HEK293 (cell line): ENCODE results near the gene ENAM.

Source experiments
- CTCF ChIA-PET: fragments of 350-600 bp; formaldehyde crosslinking; extraction: SDS; loops from one replicate; lab custom pipeline; 2021; ENCODE audit warnings: antibody characterized with exemption; lab: Yijun Ruan, JAX
- POLR2A ChIA-PET: fragments of 300-600 bp; formaldehyde crosslinking; extraction: SDS; loops from one replicate; lab custom pipeline; 2020; ENCODE audit warnings: antibody characterized with exemption, inconsistent platforms; lab: Yijun Ruan, JAX
- H3K27ac ChIP-seq: fragments of 200-500 bp; sonication (Bioruptor generic); 2 replicates; pipeline ENCODE4 v1.5.1; 2014; ENCODE audit warnings: low read depth, low read length, control low read depth, inconsistent platforms; ENCODE audit errors: extremely low read depth
- H3K36me3 ChIP-seq, 2 experiments: fragments of 200-500 bp in 1 of 2; sonication (Bioruptor generic) in 1 of 2; 1 replicate in 1 of 2; 2 replicates in 1 of 2; pipeline ENCODE4 v1.5.1; 2014 to 2017; ENCODE audit warnings: inconsistent platforms in 2 of 2, low read length in 2 of 2; ENCODE audit not compliant: control insufficient read depth in 2 of 2, insufficient read depth in 1 of 2
- H3K4me1 ChIP-seq: fragments of 200-500 bp; sonication (Bioruptor generic); 2 replicates; pipeline ENCODE4 v1.5.1; 2014; ENCODE audit warnings: mild to moderate bottlenecking, low read length, inconsistent platforms; ENCODE audit not compliant: control insufficient read depth, insufficient read depth
- H3K4me3 ChIP-seq: 2 replicates; pipeline ENCODE4 v1.5.1; 2011; ENCODE audit warnings: low read depth, mild to moderate bottlenecking, control low read depth, low read length, moderate library complexity
- H3K9me3 ChIP-seq: fragments of 200-500 bp; sonication (Bioruptor generic); 2 replicates; pipeline ENCODE4 v1.5.1; 2014; ENCODE audit warnings: low read depth, low read length, inconsistent platforms; ENCODE audit not compliant: control insufficient read depth, insufficient read depth
- GFI1B ChIP-seq: fragments of 450-650 bp; formaldehyde crosslinking; IDR thresholded peaks from 2 replicates; pipeline ENCODE4 v1.5.1; 2016; ENCODE audit warnings: missing biosample characterization, missing genetic modification characterization
- GLIS2 ChIP-seq: fragments of 450-650 bp; formaldehyde crosslinking; IDR thresholded peaks from 2 replicates; pipeline ENCODE4 v1.5.1; 2016; ENCODE audit warnings: missing biosample characterization, missing genetic modification characterization
- KLF8 ChIP-seq: fragments of 450-650 bp; formaldehyde crosslinking; IDR thresholded peaks from 2 replicates; pipeline ENCODE4 v1.5.1; 2016; ENCODE audit warnings: missing biosample characterization, missing genetic modification characterization
- MEIS1 ChIP-seq: sonication (generic); formaldehyde crosslinking; IDR thresholded peaks from 2 replicates; pipeline ENCODE4 v1.8.1; 2022; ENCODE audit warnings: missing genetic modification reagents, mild to moderate bottlenecking, borderline replicate concordance
- OSR2 ChIP-seq: fragments of 450-650 bp; formaldehyde crosslinking; IDR thresholded peaks from 2 replicates; pipeline ENCODE4 v1.5.1; 2016; ENCODE audit warnings: missing biosample characterization, missing genetic modification characterization
- OVOL3 ChIP-seq: fragments of 450-650 bp; formaldehyde crosslinking; IDR thresholded peaks from 2 replicates; pipeline ENCODE4 v1.5.1; 2016; ENCODE audit warnings: missing biosample characterization, missing genetic modification characterization
- SALL2 ChIP-seq: fragments of 450-650 bp; formaldehyde crosslinking; IDR thresholded peaks from 2 replicates; pipeline ENCODE4 v1.5.0; 2017; ENCODE audit warnings: missing biosample characterization, mild to moderate bottlenecking, missing genetic modification characterization, borderline replicate concordance
- ZNF175 ChIP-seq: fragments of 450-650 bp; formaldehyde crosslinking; IDR thresholded peaks from 2 replicates; pipeline ENCODE4 v1.5.1; 2016; ENCODE audit warnings: missing biosample characterization, missing genetic modification characterization
- ZNF266 ChIP-seq: fragments of 450-650 bp; formaldehyde crosslinking; IDR thresholded peaks from 2 replicates; pipeline ENCODE4 v1.5.1; 2016; ENCODE audit warnings: missing biosample characterization, missing genetic modification characterization, low read depth
- ZNF274 ChIP-seq, 2 experiments: fragments of 200-500 bp in 1 of 2; fragments of 450-650 bp in 1 of 2; sonication (Bioruptor generic) in 1 of 2; formaldehyde crosslinking in 1 of 2; IDR thresholded peaks; 2 replicates each; pipeline versions ENCODE4 v1.5.1 to v1.6.1; 2014 to 2016; ENCODE audit warnings: borderline replicate concordance in 1 of 2, inconsistent platforms in 1 of 2, low read length in 1 of 2, missing biosample characterization in 1 of 2, missing genetic modification characterization in 1 of 2
- ZNF426 ChIP-seq: fragments of 450-650 bp; formaldehyde crosslinking; IDR thresholded peaks from 2 replicates; pipeline ENCODE4 v1.5.1; 2017; ENCODE audit warnings: missing biosample characterization, missing genetic modification characterization, mild to moderate bottlenecking, inconsistent platforms, moderate library complexity
- ZNF530 ChIP-seq: fragments of 450-650 bp; formaldehyde crosslinking; IDR thresholded peaks from 2 replicates; pipeline ENCODE4 v1.5.1; 2016; ENCODE audit warnings: low read depth, missing biosample characterization, missing genetic modification characterization
- ZNF610 ChIP-seq: fragments of 450-650 bp; formaldehyde crosslinking; IDR thresholded peaks from 2 replicates; pipeline ENCODE4 v1.5.1; 2016; ENCODE audit warnings: missing biosample characterization, missing genetic modification characterization, borderline replicate concordance
- ZNF658 ChIP-seq: fragments of 450-650 bp; formaldehyde crosslinking; IDR thresholded peaks from 2 replicates; pipeline ENCODE4; 2016; ENCODE audit warnings: missing biosample characterization, missing genetic modification characterization
- ZNF660 ChIP-seq: fragments of 450-650 bp; IDR thresholded peaks from 2 replicates; pipeline ENCODE4 v1.5.1; 2018; ENCODE audit warnings: missing biosample characterization, mild to moderate bottlenecking, missing genetic modification characterization
- ZNF677 ChIP-seq: fragments of 450-650 bp; IDR thresholded peaks from 2 replicates; pipeline ENCODE4 v1.5.0; 2018; ENCODE audit warnings: missing biosample characterization, mild to moderate bottlenecking, missing genetic modification characterization, moderate library complexity
- ZNF76 ChIP-seq: fragments of 450-650 bp; formaldehyde crosslinking; IDR thresholded peaks from 2 replicates; pipeline ENCODE4; 2016; ENCODE audit warnings: low read depth, missing biosample characterization, missing genetic modification characterization, borderline replicate concordance
- ZSCAN23 ChIP-seq: fragments of 450-650 bp; formaldehyde crosslinking; IDR thresholded peaks from 2 replicates; pipeline ENCODE4 v1.5.1; 2016; ENCODE audit warnings: missing biosample characterization, missing genetic modification characterization
- TF ChIP-seq, protein P1 (sequence below): fragments of 450-650 bp; formaldehyde crosslinking; IDR thresholded peaks from 2 replicates; pipeline ENCODE4 v1.5.1; 2017; ENCODE audit warnings: missing biosample characterization, missing genetic modification characterization
- TF ChIP-seq, protein P2 (sequence below): fragments of 450-650 bp; formaldehyde crosslinking; IDR thresholded peaks from 2 replicates; pipeline ENCODE4 v1.5.1; 2016; ENCODE audit warnings: missing biosample characterization, missing genetic modification characterization
- TF ChIP-seq, protein P3 (sequence below): fragments of 450-650 bp; formaldehyde crosslinking; IDR thresholded peaks from 2 replicates; pipeline ENCODE4 v1.5.1; 2016; ENCODE audit warnings: missing biosample characterization, missing genetic modification characterization
- TF ChIP-seq, protein P4 (sequence below): fragments of 450-650 bp; formaldehyde crosslinking; IDR thresholded peaks from 2 replicates; pipeline ENCODE4 v1.5.1; 2016; ENCODE audit warnings: missing biosample characterization, missing genetic modification characterization

Gene ENAM

DNA sequence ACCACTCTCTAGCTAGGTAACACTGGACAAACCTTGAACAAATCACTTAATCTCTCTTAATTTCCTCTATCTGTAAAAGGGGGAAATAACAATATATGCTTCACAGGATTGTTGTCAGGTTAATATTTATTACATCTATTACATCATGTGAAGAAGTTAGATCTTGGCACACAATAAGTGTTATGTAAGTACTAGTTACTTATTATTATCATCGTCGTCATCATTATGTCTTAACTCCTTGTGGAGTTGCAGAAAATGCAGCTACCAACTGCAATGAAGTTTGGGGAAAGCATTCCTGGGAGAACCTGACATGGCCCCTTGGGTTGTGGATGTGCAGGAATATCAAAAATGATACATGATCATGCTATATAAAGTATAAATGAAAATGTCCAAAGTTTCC lies 42.5 kb downstream of the ENAM start (continued):
- TF ChIP-seq ZSCAN23 (tag by site-specific recombination) (no peak), ZNF610 (tag by site-specific recombination) (no peak), SALL2 (tag by site-specific recombination) (no peak)
- TF ChIP-seq, protein P1, sequence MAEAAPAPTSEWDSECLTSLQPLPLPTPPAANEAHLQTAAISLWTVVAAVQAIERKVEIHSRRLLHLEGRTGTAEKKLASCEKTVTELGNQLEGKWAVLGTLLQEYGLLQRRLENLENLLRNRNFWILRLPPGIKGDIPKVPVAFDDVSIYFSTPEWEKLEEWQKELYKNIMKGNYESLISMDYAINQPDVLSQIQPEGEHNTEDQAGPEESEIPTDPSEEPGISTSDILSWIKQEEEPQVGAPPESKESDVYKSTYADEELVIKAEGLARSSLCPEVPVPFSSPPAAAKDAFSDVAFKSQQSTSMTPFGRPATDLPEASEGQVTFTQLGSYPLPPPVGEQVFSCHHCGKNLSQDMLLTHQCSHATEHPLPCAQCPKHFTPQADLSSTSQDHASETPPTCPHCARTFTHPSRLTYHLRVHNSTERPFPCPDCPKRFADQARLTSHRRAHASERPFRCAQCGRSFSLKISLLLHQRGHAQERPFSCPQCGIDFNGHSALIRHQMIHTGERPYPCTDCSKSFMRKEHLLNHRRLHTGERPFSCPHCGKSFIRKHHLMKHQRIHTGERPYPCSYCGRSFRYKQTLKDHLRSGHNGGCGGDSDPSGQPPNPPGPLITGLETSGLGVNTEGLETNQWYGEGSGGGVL (tag by site-specific recombination): no peak
- TF ChIP-seq, all 188 proteins: peak for 0

DNA sequence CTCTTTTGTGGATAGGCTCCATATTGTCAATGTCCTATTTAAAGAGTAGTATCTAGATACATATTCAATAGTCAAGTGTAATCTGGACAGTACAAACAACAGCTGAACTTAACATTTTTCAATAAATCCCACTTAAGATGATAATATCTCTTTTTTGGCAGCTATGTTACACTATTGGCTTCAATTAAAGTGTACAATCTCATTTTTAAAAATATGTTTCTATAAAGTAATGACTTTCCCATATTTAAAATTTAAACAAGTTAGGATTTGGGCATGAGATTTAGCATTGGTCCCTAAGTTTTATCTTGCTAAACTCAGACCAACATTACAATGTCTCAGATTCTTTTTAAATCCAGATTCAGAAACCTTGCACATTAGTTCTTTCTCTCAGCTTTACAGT lies 45.6 kb downstream of the ENAM start:
- no peaks in the 10 kb centered on the region for H3K9me3 ChIP-seq
- H3K4me3 ChIP-seq: no peak overlapping the region
- no peaks in the 10 kb centered on the region for H3K36me3 ChIP-seq
- ChIA-PET POLR2A (no interaction called here), CTCF (no interaction called here)
- no peak for TF ChIP-seq ZNF658
- H3K27ac ChIP-seq: no peak overlapping the region
- no peaks in the 10 kb centered on the region for H3K4me1 ChIP-seq

DNA sequence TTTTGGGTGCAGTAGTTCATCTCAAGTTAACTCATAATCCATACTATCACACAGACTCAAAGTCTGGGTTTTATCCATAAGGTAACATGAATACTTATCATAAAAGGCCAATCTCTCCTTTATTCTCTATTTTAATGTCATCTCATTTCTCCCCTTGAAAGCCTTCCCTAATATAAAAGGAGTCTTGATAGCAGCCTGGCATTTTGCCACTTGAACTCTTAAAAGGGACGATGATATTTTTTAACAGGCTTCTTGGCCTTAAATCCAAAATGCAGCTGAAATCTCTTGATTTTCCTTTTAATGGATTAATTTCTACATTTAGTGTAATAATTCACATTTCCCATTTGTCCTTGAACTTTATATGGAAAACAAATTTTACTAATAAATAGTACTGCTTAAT lies 46.2 kb downstream of the ENAM start:
- TF ChIP-seq MEIS1 (no peak), KLF8 (tag by site-specific recombination) (no peak), ZNF677 (no peak), ZNF76 (tag by site-specific recombination) (no peak)
- TF ChIP-seq, protein P2, sequence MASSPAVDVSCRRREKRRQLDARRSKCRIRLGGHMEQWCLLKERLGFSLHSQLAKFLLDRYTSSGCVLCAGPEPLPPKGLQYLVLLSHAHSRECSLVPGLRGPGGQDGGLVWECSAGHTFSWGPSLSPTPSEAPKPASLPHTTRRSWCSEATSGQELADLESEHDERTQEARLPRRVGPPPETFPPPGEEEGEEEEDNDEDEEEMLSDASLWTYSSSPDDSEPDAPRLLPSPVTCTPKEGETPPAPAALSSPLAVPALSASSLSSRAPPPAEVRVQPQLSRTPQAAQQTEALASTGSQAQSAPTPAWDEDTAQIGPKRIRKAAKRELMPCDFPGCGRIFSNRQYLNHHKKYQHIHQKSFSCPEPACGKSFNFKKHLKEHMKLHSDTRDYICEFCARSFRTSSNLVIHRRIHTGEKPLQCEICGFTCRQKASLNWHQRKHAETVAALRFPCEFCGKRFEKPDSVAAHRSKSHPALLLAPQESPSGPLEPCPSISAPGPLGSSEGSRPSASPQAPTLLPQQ (tag by site-specific recombination): peak; percentile 43; the same call in 1 of the 2 replicates
- TF ChIP-seq, all 188 proteins: peak for 1
- POLR2A ChIA-PET: no interaction called here
- CTCF ChIA-PET: no interaction called here
- Histone ChIP-seq H3K4me1 (no peaks in the 10 kb centered on the region), H3K4me3 (no peak overlapping the region), H3K9me3 (no peaks in the 10 kb centered on the region), H3K27ac (no peak overlapping the region), H3K36me3 (no peaks in the 10 kb centered on the region)

DNA sequence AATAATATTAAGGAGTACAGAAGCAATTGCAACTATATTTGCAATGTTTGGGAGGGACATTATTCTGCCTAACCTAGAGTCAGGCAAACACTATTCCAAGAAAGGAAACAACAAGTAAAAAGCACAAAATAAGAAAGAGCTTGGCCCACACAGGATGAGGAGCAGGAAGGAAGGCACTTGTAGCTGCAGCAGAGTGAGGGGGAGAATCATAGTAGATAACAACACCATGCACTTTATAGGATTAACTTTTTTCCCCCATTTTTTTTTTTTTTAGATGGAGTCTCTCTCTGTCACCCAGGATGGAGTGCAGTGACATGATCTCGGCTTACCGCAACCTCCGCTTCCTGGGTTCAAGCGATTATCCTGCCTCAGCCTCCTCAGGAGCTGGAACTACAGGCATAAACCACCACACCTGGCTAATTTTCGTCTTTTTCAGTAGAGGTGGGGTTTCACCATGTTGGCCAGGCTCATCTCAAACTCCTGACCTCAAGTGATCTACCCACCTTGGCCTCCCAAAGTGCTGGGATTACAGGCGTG lies 48.1 kb downstream of the ENAM start:
- H3K4me3 ChIP-seq: no peak overlapping the region
- H3K9me3 ChIP-seq: no peaks in the 10 kb centered on the region
- no peaks in the 10 kb centered on the region for H3K36me3 ChIP-seq
- ChIA-PET CTCF (no interaction called here), POLR2A (interaction anchor here (0.6 kb wide), 1 partner anchor 600 kb away, joined by 3 read pairs; no protein-coding TSS in a partner anchor)
- H3K4me1 ChIP-seq: no peaks in the 10 kb centered on the region
- H3K27ac ChIP-seq: no peak overlapping the region
- TF ChIP-seq ZNF530 (tag by site-specific recombination): no peak
- TF ChIP-seq, protein P3, sequence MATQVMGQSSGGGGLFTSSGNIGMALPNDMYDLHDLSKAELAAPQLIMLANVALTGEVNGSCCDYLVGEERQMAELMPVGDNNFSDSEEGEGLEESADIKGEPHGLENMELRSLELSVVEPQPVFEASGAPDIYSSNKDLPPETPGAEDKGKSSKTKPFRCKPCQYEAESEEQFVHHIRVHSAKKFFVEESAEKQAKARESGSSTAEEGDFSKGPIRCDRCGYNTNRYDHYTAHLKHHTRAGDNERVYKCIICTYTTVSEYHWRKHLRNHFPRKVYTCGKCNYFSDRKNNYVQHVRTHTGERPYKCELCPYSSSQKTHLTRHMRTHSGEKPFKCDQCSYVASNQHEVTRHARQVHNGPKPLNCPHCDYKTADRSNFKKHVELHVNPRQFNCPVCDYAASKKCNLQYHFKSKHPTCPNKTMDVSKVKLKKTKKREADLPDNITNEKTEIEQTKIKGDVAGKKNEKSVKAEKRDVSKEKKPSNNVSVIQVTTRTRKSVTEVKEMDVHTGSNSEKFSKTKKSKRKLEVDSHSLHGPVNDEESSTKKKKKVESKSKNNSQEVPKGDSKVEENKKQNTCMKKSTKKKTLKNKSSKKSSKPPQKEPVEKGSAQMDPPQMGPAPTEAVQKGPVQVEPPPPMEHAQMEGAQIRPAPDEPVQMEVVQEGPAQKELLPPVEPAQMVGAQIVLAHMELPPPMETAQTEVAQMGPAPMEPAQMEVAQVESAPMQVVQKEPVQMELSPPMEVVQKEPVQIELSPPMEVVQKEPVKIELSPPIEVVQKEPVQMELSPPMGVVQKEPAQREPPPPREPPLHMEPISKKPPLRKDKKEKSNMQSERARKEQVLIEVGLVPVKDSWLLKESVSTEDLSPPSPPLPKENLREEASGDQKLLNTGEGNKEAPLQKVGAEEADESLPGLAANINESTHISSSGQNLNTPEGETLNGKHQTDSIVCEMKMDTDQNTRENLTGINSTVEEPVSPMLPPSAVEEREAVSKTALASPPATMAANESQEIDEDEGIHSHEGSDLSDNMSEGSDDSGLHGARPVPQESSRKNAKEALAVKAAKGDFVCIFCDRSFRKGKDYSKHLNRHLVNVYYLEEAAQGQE (tag by site-specific recombination): no peak
- no peak for TF ChIP-seq GFI1B (tag by site-specific recombination)
- TF ChIP-seq KLF8 (tag by site-specific recombination): no peak
- TF ChIP-seq GLIS2 (tag by site-specific recombination): no peak
- TF ChIP-seq OSR2 (tag by site-specific recombination): no peak
- no peak for TF ChIP-seq ZNF660 (tag by site-specific recombination)
- TF ChIP-seq, protein P4, sequence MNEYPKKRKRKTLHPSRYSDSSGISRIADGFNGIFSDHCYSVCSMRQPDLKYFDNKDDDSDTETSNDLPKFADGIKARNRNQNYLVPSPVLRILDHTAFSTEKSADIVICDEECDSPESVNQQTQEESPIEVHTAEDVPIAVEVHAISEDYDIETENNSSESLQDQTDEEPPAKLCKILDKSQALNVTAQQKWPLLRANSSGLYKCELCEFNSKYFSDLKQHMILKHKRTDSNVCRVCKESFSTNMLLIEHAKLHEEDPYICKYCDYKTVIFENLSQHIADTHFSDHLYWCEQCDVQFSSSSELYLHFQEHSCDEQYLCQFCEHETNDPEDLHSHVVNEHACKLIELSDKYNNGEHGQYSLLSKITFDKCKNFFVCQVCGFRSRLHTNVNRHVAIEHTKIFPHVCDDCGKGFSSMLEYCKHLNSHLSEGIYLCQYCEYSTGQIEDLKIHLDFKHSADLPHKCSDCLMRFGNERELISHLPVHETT (tag by site-specific recombination): no peak
- TF ChIP-seq ZNF274 (IDR thresholded peaks at IDR 0.05; ENCODE audit: low read length): no peak
- no peak for TF ChIP-seq ZNF274 (tag by site-specific recombination; IDR thresholded peaks at IDR 0.05; ENCODE audit: borderline replicate concordance)
- TF ChIP-seq OVOL3: no peak
- TF ChIP-seq ZNF175 (tag by site-specific recombination): no peak
- no peak for TF ChIP-seq ZNF266
- TF ChIP-seq ZNF426 (tag by site-specific recombination): no peak
- TF ChIP-seq ZSCAN23 (tag by site-specific recombination): no peak
